GM20000 (cell line): ENCODE data around the gene SYNPO2L.

Source experiments
- DNase-seq: peaks from one replicate; pipeline ENCODE4 v3.0.0; 2012; ENCODE audit warnings: low spot score
- CTCF ChIP-seq: IDR thresholded peaks from 2 replicates; pipeline ENCODE4 v1.5.1; 2012; ENCODE audit warnings: mild to moderate bottlenecking, control low read depth; ENCODE audit errors: extremely low read depth, missing control alignments

Gene SYNPO2L

GRCh38 chr10:73641328-73642060 lies 14.3 kb downstream of the SYNPO2L start, which contains the start of gene MYOZ1:
TSS of gene MYOZ1 (minus strand) at chr10:73641474. CDS start at chr10:73640017, 1,457 bp downstream.
- DNase-seq, result no peak
- TF ChIP-seq CTCF, result no peak

GRCh38 chr10:73639286-73639685 lies 16.5 kb downstream of the SYNPO2L start:
- no peak for TF ChIP-seq CTCF
- no peak for DNase-seq

GRCh38 chr10:73635781-73636180 lies 20.0 kb downstream of the SYNPO2L start:
- peak; percentile 6 for DNase-seq
- no peak for TF ChIP-seq CTCF

- no peak for TF ChIP-seq CTCF
- DNase-seq, result peak; percentile 0
Observed at GRCh38 chr10:73634421-73634820, 21.4 kb downstream of the SYNPO2L start.

- TF ChIP-seq CTCF, result no peak
- DNase-seq, result no peak
Observed at GRCh38 chr10:73629165-73629564, 26.7 kb downstream of the SYNPO2L start.

- DNase-seq, result no peak
- no peak for TF ChIP-seq CTCF
Observed at GRCh38 chr10:73628405-73628804, 27.4 kb downstream of the SYNPO2L start.

GRCh38 chr10:73627300-73627699 lies 28.5 kb downstream of the SYNPO2L start:
- no peak for TF ChIP-seq CTCF
- DNase-seq, result peak; percentile 1
